Measurements from ENCODE around the gene DSCAML1.

DNA sequence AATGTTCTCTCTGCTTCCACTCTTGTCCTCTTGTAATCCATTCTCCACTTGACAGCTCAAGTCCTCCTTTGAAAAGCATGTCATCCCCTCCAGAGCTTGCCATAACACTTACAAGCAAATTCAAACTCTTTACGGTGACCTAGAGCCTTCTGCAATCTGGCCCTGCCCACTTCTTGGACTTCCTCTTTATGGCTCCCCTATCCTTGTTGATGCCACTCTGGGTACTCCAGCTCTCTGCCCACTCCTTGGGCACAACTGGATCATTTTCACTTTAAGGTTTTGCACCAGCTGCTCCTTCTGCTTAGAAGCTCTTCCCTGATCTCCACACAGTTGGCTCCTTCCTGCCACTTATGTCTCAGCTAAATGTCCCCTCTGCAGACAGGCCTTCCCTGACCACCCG lies 217.9 kb downstream of the DSCAML1 start:
- TF ChIP-seq, protein P1, sequence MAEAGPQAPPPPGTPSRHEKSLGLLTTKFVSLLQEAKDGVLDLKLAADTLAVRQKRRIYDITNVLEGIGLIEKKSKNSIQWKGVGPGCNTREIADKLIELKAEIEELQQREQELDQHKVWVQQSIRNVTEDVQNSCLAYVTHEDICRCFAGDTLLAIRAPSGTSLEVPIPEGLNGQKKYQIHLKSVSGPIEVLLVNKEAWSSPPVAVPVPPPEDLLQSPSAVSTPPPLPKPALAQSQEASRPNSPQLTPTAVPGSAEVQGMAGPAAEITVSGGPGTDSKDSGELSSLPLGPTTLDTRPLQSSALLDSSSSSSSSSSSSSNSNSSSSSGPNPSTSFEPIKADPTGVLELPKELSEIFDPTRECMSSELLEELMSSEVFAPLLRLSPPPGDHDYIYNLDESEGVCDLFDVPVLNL (CRISPR knock-in tag; IDR thresholded peaks at IDR 0.05; ENCODE audit: borderline replicate concordance, low read depth): no peak
- no peak for TF ChIP-seq JUN (CRISPR knock-in tag; IDR thresholded peaks at IDR 0.05)
- TF ChIP-seq CREB1 (CRISPR knock-in tag; IDR thresholded peaks at IDR 0.05): no peak
- no peak for TF ChIP-seq SMAD3 (CRISPR knock-in tag; IDR thresholded peaks at IDR 0.05; ENCODE audit: borderline replicate concordance)
- TF ChIP-seq, protein P2, sequence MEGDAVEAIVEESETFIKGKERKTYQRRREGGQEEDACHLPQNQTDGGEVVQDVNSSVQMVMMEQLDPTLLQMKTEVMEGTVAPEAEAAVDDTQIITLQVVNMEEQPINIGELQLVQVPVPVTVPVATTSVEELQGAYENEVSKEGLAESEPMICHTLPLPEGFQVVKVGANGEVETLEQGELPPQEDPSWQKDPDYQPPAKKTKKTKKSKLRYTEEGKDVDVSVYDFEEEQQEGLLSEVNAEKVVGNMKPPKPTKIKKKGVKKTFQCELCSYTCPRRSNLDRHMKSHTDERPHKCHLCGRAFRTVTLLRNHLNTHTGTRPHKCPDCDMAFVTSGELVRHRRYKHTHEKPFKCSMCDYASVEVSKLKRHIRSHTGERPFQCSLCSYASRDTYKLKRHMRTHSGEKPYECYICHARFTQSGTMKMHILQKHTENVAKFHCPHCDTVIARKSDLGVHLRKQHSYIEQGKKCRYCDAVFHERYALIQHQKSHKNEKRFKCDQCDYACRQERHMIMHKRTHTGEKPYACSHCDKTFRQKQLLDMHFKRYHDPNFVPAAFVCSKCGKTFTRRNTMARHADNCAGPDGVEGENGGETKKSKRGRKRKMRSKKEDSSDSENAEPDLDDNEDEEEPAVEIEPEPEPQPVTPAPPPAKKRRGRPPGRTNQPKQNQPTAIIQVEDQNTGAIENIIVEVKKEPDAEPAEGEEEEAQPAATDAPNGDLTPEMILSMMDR (IDR thresholded peaks at IDR 0.05): no peak
- TF ChIP-seq TCF7 (CRISPR knock-in tag; IDR thresholded peaks at IDR 0.05; ENCODE audit: low read depth): no peak
- TF ChIP-seq, protein P3, sequence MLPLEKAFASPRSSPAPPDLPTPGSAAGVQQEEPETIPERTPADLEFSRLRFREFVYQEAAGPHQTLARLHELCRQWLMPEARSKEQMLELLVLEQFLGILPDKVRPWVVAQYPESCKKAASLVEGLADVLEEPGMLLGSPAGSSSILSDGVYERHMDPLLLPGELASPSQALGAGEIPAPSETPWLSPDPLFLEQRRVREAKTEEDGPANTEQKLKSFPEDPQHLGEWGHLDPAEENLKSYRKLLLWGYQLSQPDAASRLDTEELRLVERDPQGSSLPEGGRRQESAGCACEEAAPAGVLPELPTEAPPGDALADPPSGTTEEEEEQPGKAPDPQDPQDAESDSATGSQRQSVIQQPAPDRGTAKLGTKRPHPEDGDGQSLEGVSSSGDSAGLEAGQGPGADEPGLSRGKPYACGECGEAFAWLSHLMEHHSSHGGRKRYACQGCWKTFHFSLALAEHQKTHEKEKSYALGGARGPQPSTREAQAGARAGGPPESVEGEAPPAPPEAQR (CRISPR knock-in tag; IDR thresholded peaks at IDR 0.05): no peak
- no peak for TF ChIP-seq FOXJ3 (CRISPR knock-in tag; IDR thresholded peaks at IDR 0.05; ENCODE audit: borderline replicate concordance)
- no peak for TF ChIP-seq NR1H2 (CRISPR knock-in tag; IDR thresholded peaks at IDR 0.05)
- TF ChIP-seq, protein P4, sequence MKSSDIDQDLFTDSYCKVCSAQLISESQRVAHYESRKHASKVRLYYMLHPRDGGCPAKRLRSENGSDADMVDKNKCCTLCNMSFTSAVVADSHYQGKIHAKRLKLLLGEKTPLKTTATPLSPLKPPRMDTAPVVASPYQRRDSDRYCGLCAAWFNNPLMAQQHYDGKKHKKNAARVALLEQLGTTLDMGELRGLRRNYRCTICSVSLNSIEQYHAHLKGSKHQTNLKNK (CRISPR knock-in tag; IDR thresholded peaks at IDR 0.05): no peak
- TF ChIP-seq, protein P5, sequence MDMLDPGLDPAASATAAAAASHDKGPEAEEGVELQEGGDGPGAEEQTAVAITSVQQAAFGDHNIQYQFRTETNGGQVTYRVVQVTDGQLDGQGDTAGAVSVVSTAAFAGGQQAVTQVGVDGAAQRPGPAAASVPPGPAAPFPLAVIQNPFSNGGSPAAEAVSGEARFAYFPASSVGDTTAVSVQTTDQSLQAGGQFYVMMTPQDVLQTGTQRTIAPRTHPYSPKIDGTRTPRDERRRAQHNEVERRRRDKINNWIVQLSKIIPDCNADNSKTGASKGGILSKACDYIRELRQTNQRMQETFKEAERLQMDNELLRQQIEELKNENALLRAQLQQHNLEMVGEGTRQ (CRISPR knock-in tag; IDR thresholded peaks at IDR 0.05): no peak
- no peak for TF ChIP-seq ATF1 (CRISPR knock-in tag; IDR thresholded peaks at IDR 0.05)
- no peak for TF ChIP-seq ZNF138 (CRISPR knock-in tag; conservative IDR thresholded peaks at IDR 0.05)
- TF ChIP-seq, protein P6, sequence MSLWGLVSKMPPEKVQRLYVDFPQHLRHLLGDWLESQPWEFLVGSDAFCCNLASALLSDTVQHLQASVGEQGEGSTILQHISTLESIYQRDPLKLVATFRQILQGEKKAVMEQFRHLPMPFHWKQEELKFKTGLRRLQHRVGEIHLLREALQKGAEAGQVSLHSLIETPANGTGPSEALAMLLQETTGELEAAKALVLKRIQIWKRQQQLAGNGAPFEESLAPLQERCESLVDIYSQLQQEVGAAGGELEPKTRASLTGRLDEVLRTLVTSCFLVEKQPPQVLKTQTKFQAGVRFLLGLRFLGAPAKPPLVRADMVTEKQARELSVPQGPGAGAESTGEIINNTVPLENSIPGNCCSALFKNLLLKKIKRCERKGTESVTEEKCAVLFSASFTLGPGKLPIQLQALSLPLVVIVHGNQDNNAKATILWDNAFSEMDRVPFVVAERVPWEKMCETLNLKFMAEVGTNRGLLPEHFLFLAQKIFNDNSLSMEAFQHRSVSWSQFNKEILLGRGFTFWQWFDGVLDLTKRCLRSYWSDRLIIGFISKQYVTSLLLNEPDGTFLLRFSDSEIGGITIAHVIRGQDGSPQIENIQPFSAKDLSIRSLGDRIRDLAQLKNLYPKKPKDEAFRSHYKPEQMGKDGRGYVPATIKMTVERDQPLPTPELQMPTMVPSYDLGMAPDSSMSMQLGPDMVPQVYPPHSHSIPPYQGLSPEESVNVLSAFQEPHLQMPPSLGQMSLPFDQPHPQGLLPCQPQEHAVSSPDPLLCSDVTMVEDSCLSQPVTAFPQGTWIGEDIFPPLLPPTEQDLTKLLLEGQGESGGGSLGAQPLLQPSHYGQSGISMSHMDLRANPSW (CRISPR knock-in tag; conservative IDR thresholded peaks at IDR 0.05; ENCODE audit: low read depth): no peak
